Suprapubic skin (tissue), 4 donors: ENCODE results near the gene MAP7. TPM values are rescaled to one million over a fixed set of nuclear protein-coding genes. Genes with fewer than 3 reads are reported as not detected.
"Not testable (repeated sequence)": the region's sequence is repeated elsewhere in the genome, so short reads cannot be mapped to it uniquely, and the experiment has no call there.

Experiments used
- DNase-seq, 2 donors: peaks; one replicate each; pipeline ENCODE4 v3.0.0-alpha.2; 2019; ENCODE audit warnings: low spot score in 2 of 2
- H3K27ac ChIP-seq: fragments of 200-600 bp; sonication (generic); one replicate; pipeline ENCODE4 v1.5.1; 2019
- H3K27me3 ChIP-seq: fragments of 200-600 bp; sonication (generic); one replicate; pipeline ENCODE4 v1.5.1; 2019
- H3K36me3 ChIP-seq: fragments of 200-600 bp; sonication (generic); one replicate; pipeline ENCODE4 v1.5.1; 2019
- H3K4me1 ChIP-seq: fragments of 200-600 bp; sonication (generic); one replicate; pipeline ENCODE4 v1.5.1; 2019
- H3K4me3 ChIP-seq: fragments of 200-600 bp; sonication (generic); one replicate; pipeline ENCODE4 v1.5.1; 2019; ENCODE audit warnings: mild to moderate bottlenecking
- H3K9me3 ChIP-seq: fragments of 200-600 bp; sonication (generic); one replicate; pipeline ENCODE4 v1.5.1; 2019
- CTCF ChIP-seq, 2 donors: fragments of 200-600 bp in 1 of 2; fragments of 450-650 bp in 1 of 2; sonication (generic) in 1 of 2; IDR thresholded peaks; one replicate each; pipeline ENCODE4 v1.5.1; 2016 to 2019; ENCODE audit warnings: antibody characterized with exemption in 2 of 2, mild to moderate bottlenecking in 1 of 2, moderate library complexity in 1 of 2
- EP300 ChIP-seq: sonication (generic); formaldehyde crosslinking; IDR thresholded peaks from one replicate; pipeline ENCODE4 v1.6.1; 2017; ENCODE audit warnings: antibody characterized with exemption
- POLR2A ChIP-seq, 2 donors: fragments of 450-650 bp; IDR thresholded peaks; one replicate each; pipeline ENCODE4 v1.6.1; 2017; ENCODE audit warnings: antibody characterized with exemption in 2 of 2, mild to moderate bottlenecking in 2 of 2, moderate library complexity in 2 of 2
- POLR2AphosphoS5 ChIP-seq, 3 donors: sonication (generic); formaldehyde crosslinking; IDR thresholded peaks; one replicate each; pipeline ENCODE4 v1.6.1; 2017; ENCODE audit warnings: antibody characterized with exemption in 3 of 3
- WGBS: methylation state at CpG from one replicate; pipeline ENCODE4 v1.1.5; 2018; 5-methylcytosine and 5-hydroxymethylcytosine counted together
- total RNA-seq, 4 donors: library from RNA; depleted of rRNA; stranded (reverse); fragments of >200 nt; gene quantifications; one replicate each; pipeline ENCODE4 v1.1.0, GENCODE V29; 2016

Gene MAP7
- total RNA-seq, 4 donors from 2014 or later, result 25.9 to 41.0 (median 28.8) TPM

GRCh38 chr6:136483906-136484305 lies 66.3 kb downstream of the MAP7 start:
- DNase-seq, result no peak
- TF ChIP-seq POLR2A (IDR thresholded peaks at IDR 0.05) (no peak), POLR2AphosphoS5 (IDR thresholded peaks at IDR 0.05) (no peak), CTCF (IDR thresholded peaks at IDR 0.05) (no peak)
- no peak overlapping the region for H3K4me3 ChIP-seq
- no peaks in the 10 kb centered on the region for H3K27me3 ChIP-seq
- no peaks in the 10 kb centered on the region for H3K9me3 ChIP-seq
- H3K4me1 ChIP-seq, result peaks cover 5% of the 10 kb centered on the region
- WGBS, result 77% methylated on average over 3 of the region's 3 CpGs
- H3K36me3 ChIP-seq, result no peaks in the 10 kb centered on the region
- H3K27ac ChIP-seq, result no peak overlapping the region

GRCh38 chr6:136483005-136483404 lies 67.2 kb downstream of the MAP7 start:
- not testable (repeated sequence) for H3K4me1 ChIP-seq, H3K27ac ChIP-seq, H3K4me3 ChIP-seq, DNase-seq, H3K27me3 ChIP-seq, H3K36me3 ChIP-seq, H3K9me3 ChIP-seq
- 95% methylated on average over 2 of the region's 2 CpGs for WGBS

GRCh38 chr6:136477548-136477947 lies 72.7 kb downstream of the MAP7 start:
- Histone ChIP-seq H3K4me1 (peaks cover 3% of the 10 kb centered on the region), H3K9me3 (no peaks in the 10 kb centered on the region), H3K36me3 (no peaks in the 10 kb centered on the region), H3K4me3 (no peak overlapping the region), H3K27ac (no peak overlapping the region), H3K27me3 (no peaks in the 10 kb centered on the region)
- no peak for TF ChIP-seq POLR2A (IDR thresholded peaks at IDR 0.05)
- no peak for TF ChIP-seq POLR2AphosphoS5 (IDR thresholded peaks at IDR 0.05)
- no peak for TF ChIP-seq CTCF (IDR thresholded peaks at IDR 0.05)
- no peak for TF ChIP-seq EP300
- DNase-seq, result no peak

- no peaks in the 10 kb centered on the region for H3K36me3 ChIP-seq
- H3K4me1 ChIP-seq, result peaks cover 4% of the 10 kb centered on the region
- H3K27me3 ChIP-seq, result no peaks in the 10 kb centered on the region
- DNase-seq, result no peak
- no peak overlapping the region for H3K27ac ChIP-seq
- no peaks in the 10 kb centered on the region for H3K9me3 ChIP-seq
- TF ChIP-seq POLR2AphosphoS5 (IDR thresholded peaks at IDR 0.05) (no peak), POLR2A (IDR thresholded peaks at IDR 0.05) (no peak), EP300 (no peak), CTCF (IDR thresholded peaks at IDR 0.05) (no peak)
- no peak overlapping the region for H3K4me3 ChIP-seq
- WGBS, result 91% methylated on average over 4 of the region's 4 CpGs
Measured at GRCh38 chr6:136475686-136476085, 74.5 kb downstream of the MAP7 start.

- no peak for DNase-seq
- TF ChIP-seq CTCF (IDR thresholded peaks at IDR 0.05) (no peak), EP300 (no peak), POLR2A (IDR thresholded peaks at IDR 0.05) (no peak)
- Histone ChIP-seq H3K36me3 (no peaks in the 10 kb centered on the region), H3K27me3 (no peaks in the 10 kb centered on the region), H3K4me3 (no peak overlapping the region), H3K9me3 (no peaks in the 10 kb centered on the region), H3K27ac (no peak overlapping the region), H3K4me1 (peaks cover 4% of the 10 kb centered on the region)
- WGBS, result 90% methylated on average over 6 of the region's 6 CpGs
Measured at GRCh38 chr6:136474241-136474640, 76.0 kb downstream of the MAP7 start.

- no peaks in the 10 kb centered on the region for H3K27me3 ChIP-seq
- WGBS, result 94% methylated on average over 1 of the region's 1 CpG
- TF ChIP-seq POLR2AphosphoS5 (IDR thresholded peaks at IDR 0.05) (no peak), POLR2A (IDR thresholded peaks at IDR 0.05) (no peak), CTCF (IDR thresholded peaks at IDR 0.05) (no peak), EP300 (no peak)
- no peak overlapping the region for H3K4me3 ChIP-seq
- DNase-seq, result no peak
- H3K27ac ChIP-seq, result no peak overlapping the region
- H3K9me3 ChIP-seq, result no peaks in the 10 kb centered on the region
- peaks cover 4% of the 10 kb centered on the region for H3K4me1 ChIP-seq
- no peaks in the 10 kb centered on the region for H3K36me3 ChIP-seq
Measured at GRCh38 chr6:136471922-136472321, 78.3 kb downstream of the MAP7 start.
